Amygdala (tissue), 56 donors: Measurements from ENCODE around the gene HOXD12.
A peak's percentile ranks its signal among the peaks of the same experiment; 100 is the strongest.

Experiments
- DNase-seq, 56 donors: peaks; one replicate each; lab custom pipeline; 2025; lab: John Stamatoyannopoulos, UW

The HOXD12 gene

DNA sequence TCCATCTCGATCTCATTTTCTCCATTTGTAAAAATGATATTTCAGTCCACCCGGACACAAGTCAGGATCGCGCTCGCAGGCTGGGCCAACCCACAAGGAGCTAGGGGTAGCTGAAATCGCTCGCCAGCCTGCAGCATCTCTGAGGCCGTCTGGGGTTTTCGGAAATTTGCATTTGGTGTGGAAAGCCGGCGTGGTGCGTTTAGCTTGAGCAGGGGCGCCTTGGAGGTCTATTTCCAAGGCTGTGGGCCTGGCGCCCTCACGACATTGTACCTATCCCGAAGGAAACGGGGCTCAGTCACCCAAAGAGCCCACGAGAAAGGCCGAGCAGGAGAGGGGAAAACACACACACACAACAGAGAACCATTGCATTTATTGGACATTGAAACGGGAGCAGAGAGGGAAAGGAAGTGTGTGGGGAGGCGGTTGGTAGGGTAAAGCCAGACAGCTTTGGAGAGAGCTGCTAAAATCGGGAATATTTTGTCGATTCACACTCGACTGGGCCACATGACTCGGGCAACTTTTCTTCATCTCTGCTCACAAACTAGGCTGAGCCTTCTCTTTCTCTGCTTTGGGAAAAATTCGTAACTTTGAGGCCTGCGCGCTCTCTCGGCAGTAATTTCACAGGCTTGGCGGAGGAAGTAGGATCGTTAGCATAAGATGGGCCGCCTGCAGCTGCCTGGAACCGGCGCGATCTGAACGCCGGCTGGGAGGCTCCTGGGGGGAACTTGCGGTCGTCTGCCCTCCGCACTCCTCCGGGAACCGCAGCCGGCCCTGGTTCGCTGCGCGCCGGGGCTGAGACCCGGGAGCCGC, 28.8 kb downstream of the HOXD12 start:
- no peak for DNase-seq

DNA sequence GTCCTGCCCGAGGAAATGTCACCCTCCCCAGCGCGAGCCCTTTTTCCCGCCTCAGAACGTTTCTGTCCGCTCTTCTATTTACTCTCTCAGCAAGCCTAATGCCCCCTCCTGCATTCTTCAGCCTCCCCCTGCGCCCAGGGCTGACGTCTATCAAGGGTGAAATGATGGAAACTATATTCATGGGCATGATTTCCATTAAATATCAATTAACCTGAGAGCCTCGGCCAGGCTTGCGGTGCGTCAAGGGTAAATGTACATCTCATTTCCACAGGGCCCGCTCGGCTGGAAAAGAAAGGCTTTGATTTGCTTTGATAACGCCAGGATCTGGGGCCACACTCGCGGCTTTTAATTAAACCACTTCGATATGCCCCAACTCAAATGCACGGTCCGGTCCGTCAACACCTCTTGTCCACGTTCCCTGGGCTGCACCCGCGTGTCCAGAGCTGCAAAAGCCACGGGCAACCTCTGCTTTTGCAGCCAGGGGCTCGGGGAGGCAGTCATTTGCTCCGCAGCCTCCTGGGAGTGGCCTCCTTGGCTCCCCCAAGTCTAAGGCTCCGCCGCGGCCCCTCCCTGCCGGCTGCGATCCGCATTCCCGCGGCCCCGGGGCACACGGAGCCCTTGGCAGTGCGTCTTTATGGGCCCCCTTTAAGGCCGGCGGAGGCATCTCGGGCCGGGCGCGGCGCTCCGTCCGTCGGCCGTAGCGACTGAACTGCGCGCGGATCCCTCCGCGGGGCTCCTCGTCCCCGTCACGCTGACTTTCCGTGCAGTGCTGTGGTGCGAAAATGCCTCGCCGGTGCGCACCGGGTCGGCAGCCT, 29.6 kb downstream of the HOXD12 start, which contains the start of gene HOXD8:
Gene HOXD8 (plus strand): TSS at position 724 of the 815 bp plus-strand sequence. CDS start 662 bp downstream, outside the sequence.
- DNase-seq = no peak

DNA sequence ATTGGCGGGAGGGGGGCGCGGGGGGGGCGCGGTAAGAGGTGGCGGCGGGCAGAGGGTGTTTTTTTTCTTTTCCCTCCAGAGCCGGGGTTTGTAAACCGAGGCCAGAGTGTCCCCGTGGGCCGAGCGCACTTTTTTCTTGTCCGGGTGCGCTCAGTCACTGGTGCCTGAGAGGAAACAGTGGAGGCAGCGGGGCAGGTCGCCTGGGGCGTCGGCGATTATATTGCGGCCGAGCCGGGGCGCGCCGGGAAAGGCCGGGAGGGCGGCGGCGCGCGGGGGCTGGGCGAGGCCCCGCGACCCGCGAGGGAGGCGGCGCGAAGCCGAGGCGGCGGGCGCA, 30.2 kb downstream of the HOXD12 start:
- DNase-seq = no peak

- no peak for DNase-seq
These were observed 30.8 kb downstream of the HOXD12 start for GRCh38 chr2:176130147-176130956.

- no peak for DNase-seq
These were observed 31.6 kb downstream of the HOXD12 start for GRCh38 chr2:176130957-176131847.

GRCh38 chr2:176131848-176132158, 32.2 kb downstream of the HOXD12 start:
- no peak for DNase-seq

DNA sequence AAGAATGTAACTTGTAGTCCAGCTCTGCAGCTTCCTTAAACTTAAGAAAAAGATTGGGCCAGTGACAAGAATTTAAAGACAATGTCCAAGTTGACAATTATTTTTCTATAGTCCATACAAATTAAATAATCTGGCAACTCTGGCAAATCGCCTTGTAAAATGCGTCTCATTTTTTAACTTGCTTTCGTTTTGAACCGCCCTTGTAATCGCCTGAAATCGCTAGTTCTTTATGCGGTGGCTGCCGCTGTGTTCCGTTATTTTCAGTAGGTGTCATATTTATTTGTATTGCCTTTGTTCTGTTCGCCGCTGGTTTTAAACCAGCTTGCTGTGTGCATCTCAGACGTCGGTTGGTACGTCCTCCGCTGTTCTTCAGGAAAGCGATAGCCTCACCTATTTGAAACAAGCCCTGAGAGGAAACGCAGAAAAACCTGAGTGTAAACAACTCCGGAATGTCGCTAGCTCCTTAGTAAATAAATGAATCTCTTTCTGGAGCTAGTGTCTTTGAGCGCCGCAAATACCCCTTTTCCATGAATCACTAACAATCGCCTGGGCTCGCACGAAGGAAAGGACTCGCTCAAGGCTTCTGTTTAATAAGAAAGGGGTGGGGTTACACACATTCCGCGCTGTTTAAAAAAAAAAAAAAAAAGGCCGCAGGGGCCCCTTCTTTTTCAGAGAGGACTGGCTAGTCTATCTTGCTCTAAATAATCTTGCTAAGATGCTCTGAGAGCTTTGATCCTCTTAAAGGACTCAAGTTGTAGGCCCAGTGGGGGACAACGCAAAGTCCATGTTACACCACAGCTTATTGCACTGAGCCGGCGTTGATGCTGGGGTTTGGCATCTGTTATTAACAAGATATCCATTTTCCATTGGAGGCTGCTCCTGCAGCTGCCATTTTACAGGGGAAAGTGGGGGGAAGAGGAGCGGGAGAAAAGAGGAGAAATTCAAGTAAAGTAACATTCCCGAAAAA, 32.9 kb downstream of the HOXD12 start:
- DNase-seq = no peak

- DNase-seq = no peak
These were observed 33.8 kb downstream of the HOXD12 start for GRCh38 chr2:176133389-176133788.

GRCh38 chr2:176134035-176134434, 34.4 kb downstream of the HOXD12 start:
- no peak for DNase-seq

DNA sequence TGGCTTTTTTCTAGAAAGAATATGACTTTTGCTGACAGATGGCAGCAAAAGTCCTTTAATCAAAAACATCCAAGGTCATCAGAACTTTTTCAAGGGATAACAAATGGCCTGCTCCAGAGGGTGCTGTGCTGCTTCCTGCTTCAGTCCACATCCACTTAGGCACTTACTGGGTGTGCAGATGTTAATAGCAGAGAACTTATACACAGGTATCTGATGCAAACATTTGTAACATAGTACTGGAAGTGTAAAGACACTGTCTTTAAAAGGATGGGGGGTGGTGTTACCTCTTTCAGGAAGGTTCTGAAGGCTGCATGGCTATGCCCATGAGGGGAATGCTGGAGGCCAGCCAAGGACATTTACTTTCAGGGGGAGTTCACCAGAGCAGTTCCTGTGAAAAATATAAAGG, 35.4 kb downstream of the HOXD12 start:
- DNase-seq = no peak

DNA sequence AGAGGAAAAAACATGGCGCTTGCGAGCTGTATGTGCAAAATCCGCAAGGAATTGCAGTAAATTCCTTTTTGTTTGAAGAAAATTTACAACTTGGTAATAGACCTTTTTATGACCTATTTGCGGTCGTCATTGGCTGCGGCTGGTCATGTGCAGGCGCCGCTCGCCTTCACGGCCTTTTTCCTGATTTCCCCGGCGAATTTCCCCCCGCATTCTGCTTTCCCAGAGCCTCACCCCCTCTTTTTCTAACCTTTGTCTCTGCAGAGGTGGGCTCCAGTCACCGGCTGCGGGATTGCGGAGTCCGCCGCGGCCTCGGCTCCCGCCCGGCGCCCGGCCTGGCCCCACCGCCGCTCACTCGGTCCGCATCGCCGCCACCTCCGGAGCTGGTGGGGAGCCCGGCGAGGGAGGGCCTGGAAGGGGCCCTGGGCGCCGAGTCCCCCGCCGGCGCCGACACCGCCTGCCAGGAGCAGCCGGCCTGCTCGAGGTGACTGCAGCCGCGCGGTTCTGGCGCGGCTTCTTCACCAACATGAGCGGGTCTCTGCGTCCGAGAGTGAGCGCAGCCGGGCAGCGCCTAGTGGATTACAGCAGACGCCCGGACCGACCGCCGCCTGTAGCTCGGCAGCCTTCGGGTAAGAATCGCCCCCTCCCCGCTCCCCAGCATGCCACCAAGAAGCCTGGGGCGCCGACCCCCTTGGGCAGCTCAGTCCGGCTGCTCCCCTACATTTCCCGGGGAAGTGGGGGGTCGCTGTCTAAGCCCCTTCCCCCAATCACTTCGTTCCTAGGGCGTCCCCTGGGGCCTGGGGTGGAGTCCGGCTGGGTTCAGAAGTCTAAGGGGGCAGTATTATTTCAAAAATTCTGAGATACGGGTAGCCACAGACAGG, 37.0 kb downstream of the HOXD12 start:
- DNase-seq = no peak

DNA sequence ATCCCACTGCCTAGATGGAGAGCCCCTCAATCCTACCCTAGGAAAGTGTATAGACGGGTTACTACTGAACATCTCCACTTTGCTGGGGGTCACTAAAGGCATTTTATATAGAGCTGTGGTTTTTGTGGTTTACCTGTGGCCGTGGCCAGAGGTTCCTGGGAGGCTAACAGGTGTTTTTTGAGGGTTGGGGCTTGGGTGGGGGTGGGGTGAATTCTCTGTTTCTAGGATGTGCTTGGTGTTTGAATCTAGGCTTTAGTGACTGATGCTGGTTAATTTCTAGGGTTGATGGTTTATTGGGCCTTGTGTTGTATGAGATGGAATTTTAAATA, 37.6 kb downstream of the HOXD12 start:
- DNase-seq = no peak

DNA sequence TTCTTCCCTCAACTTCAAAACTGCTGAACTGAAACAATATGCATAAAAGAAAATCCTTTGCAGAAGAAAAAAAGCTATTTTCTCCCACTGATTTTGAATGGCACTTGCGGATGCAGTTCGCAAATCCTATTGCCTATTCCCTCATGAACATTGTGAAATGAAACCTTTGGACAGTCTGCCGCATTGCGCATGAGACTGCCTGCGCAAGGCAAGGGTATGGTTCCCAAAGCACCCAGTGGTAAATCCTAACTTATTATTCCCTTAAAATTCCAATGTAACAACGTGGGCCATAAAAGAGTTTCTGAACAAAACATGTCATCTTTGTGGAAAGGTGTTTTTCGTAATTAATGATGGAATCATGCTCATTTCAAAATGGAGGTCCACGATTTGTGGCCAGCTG, 38.3 kb downstream of the HOXD12 start:
- DNase-seq = no peak

GRCh38 chr2:176138526-176138922, 38.9 kb downstream of the HOXD12 start:
- no peak for DNase-seq

GRCh38 chr2:176138923-176139660, 39.5 kb downstream of the HOXD12 start:
- no peak for DNase-seq

GRCh38 chr2:176139661-176140512, 40.3 kb downstream of the HOXD12 start:
- DNase-seq = peak in 2 of 56 donors; percentile 1 to 6
